Liver (tissue), 3 donors: Measurements from ENCODE around the gene MRPS7.

Experiments
- CTCF ChIP-seq: fragments of 150-350 bp; IDR thresholded peaks from 2 replicates; pipeline ENCODE4 v1.5.1; 2017; ENCODE audit warnings: improper control_type of control experiment, low read depth, low read length; ENCODE audit not compliant: missing input control
- FOXA1 ChIP-seq: IDR thresholded peaks from 2 replicates; pipeline ENCODE4 v1.6.1; 2016; ENCODE audit warnings: antibody characterized with exemption
- GABPA ChIP-seq, 2 donors: IDR thresholded peaks in 1 of 2; conservative IDR thresholded peaks in 1 of 2; 2 replicates each; pipeline ENCODE4 v1.6.1; 2016; ENCODE audit warnings: antibody characterized with exemption in 2 of 2, mild to moderate bottlenecking in 1 of 2, moderate library complexity in 1 of 2
- MAX ChIP-seq: IDR thresholded peaks from 2 replicates; pipeline ENCODE4 v1.6.1; 2016; ENCODE audit warnings: antibody characterized with exemption
- SP1 ChIP-seq: IDR thresholded peaks from 2 replicates; pipeline ENCODE4 v1.6.1; 2018; ENCODE audit warnings: antibody characterized with exemption, mild to moderate bottlenecking
- TAF1 ChIP-seq: conservative IDR thresholded peaks from 2 replicates; pipeline ENCODE4 v1.6.1; 2016; ENCODE audit warnings: antibody characterized with exemption, mild to moderate bottlenecking
- TF ChIP-seq, protein P1 (sequence below): IDR thresholded peaks from 2 replicates; pipeline ENCODE4 v1.6.1; 2016; ENCODE audit warnings: antibody characterized with exemption
- TF ChIP-seq, protein P2 (sequence below): IDR thresholded peaks from 2 replicates; pipeline ENCODE4 v1.6.1; 2016; ENCODE audit warnings: antibody characterized with exemption
- TF ChIP-seq, protein P3 (sequence below): IDR thresholded peaks from 2 replicates; pipeline ENCODE4 v1.6.1; 2016; ENCODE audit warnings: antibody characterized with exemption, mild to moderate bottlenecking
- donor health status: healthy.
- donor health status: healthy.

DNA sequence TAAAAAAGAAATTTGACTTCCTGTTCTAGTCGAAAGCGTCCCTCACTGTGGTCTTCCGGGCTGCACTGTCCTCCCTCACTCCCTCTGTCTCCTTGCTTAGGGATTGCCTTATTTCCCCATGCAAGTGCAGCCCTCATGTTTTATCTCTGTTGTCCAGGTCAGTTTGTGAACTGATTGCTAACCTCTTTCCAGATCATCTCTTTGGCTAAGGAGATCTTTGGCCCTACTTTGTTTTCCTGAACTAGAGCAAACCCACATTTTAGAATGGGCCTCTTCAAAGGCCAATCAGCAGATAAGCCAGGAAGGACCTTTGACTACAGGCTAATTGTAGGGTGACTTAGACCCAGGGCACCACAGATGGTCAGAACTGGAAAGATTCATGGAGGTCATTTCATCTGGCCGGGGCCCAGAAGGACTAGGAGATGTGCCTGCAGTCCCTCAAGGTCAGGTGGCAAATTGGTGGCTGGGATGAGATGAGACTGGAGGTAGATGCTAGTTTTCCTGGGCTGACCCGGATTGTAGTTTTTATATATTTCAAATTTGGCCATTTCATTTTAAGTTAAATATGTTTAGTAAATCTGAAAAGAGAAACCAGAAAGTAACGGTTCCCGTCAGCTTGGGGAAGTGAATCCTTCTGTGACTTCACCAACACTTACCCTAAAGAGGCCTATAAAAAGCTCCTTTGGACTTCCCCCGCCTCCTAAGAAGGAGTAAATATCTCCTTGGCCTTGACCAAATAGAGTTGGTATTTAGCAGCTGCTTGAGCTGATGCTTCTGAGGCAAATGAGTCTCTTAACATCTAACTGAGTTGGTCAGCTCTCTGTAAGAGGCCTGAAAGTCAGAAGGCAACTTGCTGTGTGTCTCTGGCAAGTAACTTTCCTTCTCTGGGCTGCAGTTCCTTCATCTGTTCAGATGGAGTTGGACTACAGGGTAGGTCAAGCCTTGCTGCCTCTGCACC, 33.8 kb downstream of the MRPS7 start:
- TF ChIP-seq CTCF (no peak), TAF1 (no peak), MAX (no peak), GABPA (IDR thresholded peaks at IDR 0.05 in 1 of 2, conservative IDR thresholded peaks at IDR 0.05 in 1 of 2) (no peak), FOXA1 (no peak), SP1 (no peak)
- TF ChIP-seq, protein P1, sequence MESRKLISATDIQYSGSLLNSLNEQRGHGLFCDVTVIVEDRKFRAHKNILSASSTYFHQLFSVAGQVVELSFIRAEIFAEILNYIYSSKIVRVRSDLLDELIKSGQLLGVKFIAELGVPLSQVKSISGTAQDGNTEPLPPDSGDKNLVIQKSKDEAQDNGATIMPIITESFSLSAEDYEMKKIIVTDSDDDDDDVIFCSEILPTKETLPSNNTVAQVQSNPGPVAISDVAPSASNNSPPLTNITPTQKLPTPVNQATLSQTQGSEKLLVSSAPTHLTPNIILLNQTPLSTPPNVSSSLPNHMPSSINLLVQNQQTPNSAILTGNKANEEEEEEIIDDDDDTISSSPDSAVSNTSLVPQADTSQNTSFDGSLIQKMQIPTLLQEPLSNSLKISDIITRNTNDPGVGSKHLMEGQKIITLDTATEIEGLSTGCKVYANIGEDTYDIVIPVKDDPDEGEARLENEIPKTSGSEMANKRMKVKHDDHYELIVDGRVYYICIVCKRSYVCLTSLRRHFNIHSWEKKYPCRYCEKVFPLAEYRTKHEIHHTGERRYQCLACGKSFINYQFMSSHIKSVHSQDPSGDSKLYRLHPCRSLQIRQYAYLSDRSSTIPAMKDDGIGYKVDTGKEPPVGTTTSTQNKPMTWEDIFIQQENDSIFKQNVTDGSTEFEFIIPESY, result no peak
- TF ChIP-seq, protein P2, sequence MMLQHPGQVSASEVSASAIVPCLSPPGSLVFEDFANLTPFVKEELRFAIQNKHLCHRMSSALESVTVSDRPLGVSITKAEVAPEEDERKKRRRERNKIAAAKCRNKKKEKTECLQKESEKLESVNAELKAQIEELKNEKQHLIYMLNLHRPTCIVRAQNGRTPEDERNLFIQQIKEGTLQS, result no peak
- TF ChIP-seq, protein P3, sequence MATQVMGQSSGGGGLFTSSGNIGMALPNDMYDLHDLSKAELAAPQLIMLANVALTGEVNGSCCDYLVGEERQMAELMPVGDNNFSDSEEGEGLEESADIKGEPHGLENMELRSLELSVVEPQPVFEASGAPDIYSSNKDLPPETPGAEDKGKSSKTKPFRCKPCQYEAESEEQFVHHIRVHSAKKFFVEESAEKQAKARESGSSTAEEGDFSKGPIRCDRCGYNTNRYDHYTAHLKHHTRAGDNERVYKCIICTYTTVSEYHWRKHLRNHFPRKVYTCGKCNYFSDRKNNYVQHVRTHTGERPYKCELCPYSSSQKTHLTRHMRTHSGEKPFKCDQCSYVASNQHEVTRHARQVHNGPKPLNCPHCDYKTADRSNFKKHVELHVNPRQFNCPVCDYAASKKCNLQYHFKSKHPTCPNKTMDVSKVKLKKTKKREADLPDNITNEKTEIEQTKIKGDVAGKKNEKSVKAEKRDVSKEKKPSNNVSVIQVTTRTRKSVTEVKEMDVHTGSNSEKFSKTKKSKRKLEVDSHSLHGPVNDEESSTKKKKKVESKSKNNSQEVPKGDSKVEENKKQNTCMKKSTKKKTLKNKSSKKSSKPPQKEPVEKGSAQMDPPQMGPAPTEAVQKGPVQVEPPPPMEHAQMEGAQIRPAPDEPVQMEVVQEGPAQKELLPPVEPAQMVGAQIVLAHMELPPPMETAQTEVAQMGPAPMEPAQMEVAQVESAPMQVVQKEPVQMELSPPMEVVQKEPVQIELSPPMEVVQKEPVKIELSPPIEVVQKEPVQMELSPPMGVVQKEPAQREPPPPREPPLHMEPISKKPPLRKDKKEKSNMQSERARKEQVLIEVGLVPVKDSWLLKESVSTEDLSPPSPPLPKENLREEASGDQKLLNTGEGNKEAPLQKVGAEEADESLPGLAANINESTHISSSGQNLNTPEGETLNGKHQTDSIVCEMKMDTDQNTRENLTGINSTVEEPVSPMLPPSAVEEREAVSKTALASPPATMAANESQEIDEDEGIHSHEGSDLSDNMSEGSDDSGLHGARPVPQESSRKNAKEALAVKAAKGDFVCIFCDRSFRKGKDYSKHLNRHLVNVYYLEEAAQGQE, result no peak
